Neural cell (in vitro differentiated cells): ENCODE data around the gene BBS4. TPM values are rescaled to one million over a fixed set of nuclear protein-coding genes. Genes with fewer than 3 reads are reported as not detected.

Experiments used
- H2AFZ ChIP-seq: fragments of 200-600, 300-800 bp; sonication (generic), shearing (Covaris generic); 2 replicates; pipeline ENCODE4 v1.6.0; 2014; ENCODE audit warnings: low read depth, mild to moderate bottlenecking, antibody characterized with exemption, low read length, moderate library complexity
- H3F3A ChIP-seq: fragments of 200-600 bp; shearing (Covaris generic); 2 replicates; pipeline ENCODE4 v1.6.1; 2016; ENCODE audit warnings: mild to moderate bottlenecking, moderate library complexity, mixed read lengths, antibody characterized with exemption, low read length; ENCODE audit not compliant: insufficient read depth, poor library complexity, severe bottlenecking
- H3K27ac ChIP-seq: fragments of 200-600, 300-800 bp; sonication (generic), shearing (Covaris generic); 2 replicates; pipeline ENCODE4 v1.5.1; 2014; ENCODE audit warnings: mild to moderate bottlenecking, low read length, moderate library complexity
- H3K27me3 ChIP-seq: fragments of 300-800, 200-600 bp; sonication (generic), shearing (Covaris generic); 2 replicates; pipeline ENCODE4 v1.6.0; 2014; ENCODE audit warnings: mild to moderate bottlenecking, low read depth, low read length, moderate library complexity; ENCODE audit not compliant: insufficient read depth
- H3K36me3 ChIP-seq: fragments of 300-800, 200-600 bp; sonication (generic), shearing (Covaris generic); 2 replicates; pipeline ENCODE4 v1.5.1; 2014; ENCODE audit warnings: mild to moderate bottlenecking, antibody characterized with exemption, low read length, moderate library complexity; ENCODE audit not compliant: insufficient read depth
- H3K4me2 ChIP-seq: fragments of 300-800, 200-600 bp; sonication (generic), shearing (Covaris generic); 2 replicates; pipeline ENCODE4 v1.6.0; 2014; ENCODE audit warnings: mild to moderate bottlenecking, low read length
- H3K4me3 ChIP-seq: fragments of 300-800, 200-600 bp; sonication (generic), shearing (Covaris generic); 2 replicates; pipeline ENCODE4 v1.5.1; 2014; ENCODE audit warnings: mild to moderate bottlenecking, low read length, moderate library complexity
- H3K79me2 ChIP-seq: fragments of 200-600 bp; shearing (Covaris generic); replicated peaks from 2 replicates; pipeline ENCODE4 v1.6.0; 2014; ENCODE audit warnings: mild to moderate bottlenecking, low read length, moderate library complexity; ENCODE audit not compliant: insufficient read depth
- H3K9ac ChIP-seq: fragments of 300-800, 200-600 bp; sonication (generic), shearing (Covaris generic); 2 replicates; pipeline ENCODE4 v1.6.1; 2016; ENCODE audit warnings: mild to moderate bottlenecking, low read length, mixed read lengths
- H3K9me2 ChIP-seq: fragments of 200-600 bp; shearing (Covaris generic); 2 replicates; pipeline ENCODE4 v1.6.1; 2016; ENCODE audit warnings: mild to moderate bottlenecking, low read length, mixed read lengths; ENCODE audit not compliant: insufficient read depth
- H3K9me3 ChIP-seq: fragments of 200-600, 300-800 bp; sonication (generic), shearing (Covaris generic); 2 replicates; pipeline ENCODE4 v1.6.1; 2016; ENCODE audit warnings: mild to moderate bottlenecking, mixed run types, low read length, moderate library complexity, mixed read lengths
- H4K20me1 ChIP-seq: fragments of 200-600 bp; shearing (Covaris generic); 2 replicates; pipeline ENCODE4 v1.6.1; 2016; ENCODE audit warnings: mild to moderate bottlenecking, mixed run types; ENCODE audit not compliant: insufficient read depth
- CTCF ChIP-seq: fragments of 450-650 bp; IDR thresholded peaks from 2 replicates; pipeline ENCODE4 v1.5.1; 2014; ENCODE audit warnings: antibody characterized with exemption, mild to moderate bottlenecking, moderate library complexity; ENCODE audit not compliant: poor library complexity, severe bottlenecking
- EP300 ChIP-seq: fragments of 450-650 bp; conservative IDR thresholded peaks from 2 replicates; pipeline ENCODE4 v1.6.1; 2014; ENCODE audit warnings: antibody characterized with exemption, mild to moderate bottlenecking, moderate library complexity; ENCODE audit not compliant: poor library complexity, severe bottlenecking
- EZH2 ChIP-seq: fragments of 200-600, 300-800 bp; shearing (Covaris generic), sonication (generic); IDR thresholded peaks from 2 replicates; pipeline ENCODE4 v1.6.1; 2014; ENCODE audit warnings: antibody characterized with exemption, low read length, borderline replicate concordance, mild to moderate bottlenecking; ENCODE audit not compliant: insufficient read depth, poor library complexity, severe bottlenecking
- MXI1 ChIP-seq: fragments of 450-650 bp; conservative IDR thresholded peaks from 2 replicates; pipeline ENCODE4 v1.6.1; 2014; ENCODE audit warnings: antibody characterized with exemption, mild to moderate bottlenecking; ENCODE audit not compliant: poor library complexity, severe bottlenecking
- POLR2AphosphoS5 ChIP-seq: IDR thresholded peaks from 2 replicates; pipeline ENCODE4 v1.6.1; 2012
- RAD21 ChIP-seq: fragments of 450-650 bp; conservative IDR thresholded peaks from 2 replicates; pipeline ENCODE4 v1.6.1; 2014; ENCODE audit warnings: antibody characterized with exemption, mild to moderate bottlenecking, moderate library complexity
- REST ChIP-seq: IDR thresholded peaks from 2 replicates; pipeline ENCODE4 v1.6.1; 2012; ENCODE audit warnings: borderline replicate concordance
- SMC3 ChIP-seq: fragments of 450-650 bp; conservative IDR thresholded peaks from 2 replicates; pipeline ENCODE4 v1.6.1; 2014; ENCODE audit warnings: antibody characterized with exemption, mild to moderate bottlenecking, moderate library complexity; ENCODE audit not compliant: poor library complexity
- TAF1 ChIP-seq: IDR thresholded peaks from 2 replicates; pipeline ENCODE4 v1.6.1; 2012; ENCODE audit warnings: low read depth
- polyA plus RNA-seq: library from polyadenylated mRNA; depleted of rRNA; stranded (reverse); fragments of >200 nt; gene quantifications from 2 replicates; pipeline ENCODE4 v1.2.3, GENCODE V29; 2014

BBS4 gene
- polyA plus RNA-seq, 1 donor from 2014 or later: 88.2 TPM

GRCh38 chr15:72785841-72786240 is 99.8 kb downstream of the BBS4 start:
- H3F3A ChIP-seq: peaks cover 8% of the 10 kb centered on the region
- H4K20me1 ChIP-seq: no peaks in the 10 kb centered on the region
- H3K79me2 ChIP-seq: peaks cover 17% of the 10 kb centered on the region
- no peaks in the 10 kb centered on the region for H3K9me3 ChIP-seq
- H3K4me3 ChIP-seq: no peak overlapping the region
- H3K27ac ChIP-seq: no peak overlapping the region
- no peak overlapping the region for H3K9ac ChIP-seq
- H3K36me3 ChIP-seq: no peaks in the 10 kb centered on the region
- no peaks in the 10 kb centered on the region for H3K9me2 ChIP-seq
- no peak for TF ChIP-seq REST
- H3K27me3 ChIP-seq: no peaks in the 10 kb centered on the region
- no peak overlapping the region for H2AFZ ChIP-seq
- no peak overlapping the region for H3K4me2 ChIP-seq

DNA sequence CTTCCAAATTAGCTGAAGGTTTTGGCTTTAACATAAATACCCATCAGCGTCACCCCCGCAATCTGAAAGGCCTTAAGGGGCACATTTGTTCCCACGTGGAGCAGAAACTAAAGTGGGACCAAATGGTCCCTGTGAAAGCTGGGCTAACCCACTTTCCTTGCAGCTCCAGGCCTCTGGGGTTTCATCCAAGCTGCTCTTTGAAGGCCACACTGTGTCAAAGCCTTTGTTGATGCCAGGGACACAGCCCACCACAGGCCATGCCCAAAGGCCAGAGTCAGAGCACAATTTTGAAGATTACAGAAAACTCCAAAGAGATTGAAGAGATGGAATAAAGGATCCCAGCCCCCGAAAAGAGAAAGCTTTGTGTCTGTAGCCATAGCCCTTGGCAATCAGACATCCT is 100.2 kb downstream of the BBS4 start:
- Histone ChIP-seq H3K4me2 (no peak overlapping the region), H3K36me3 (no peaks in the 10 kb centered on the region), H3K27ac (no peak overlapping the region), H3K4me3 (no peak overlapping the region), H4K20me1 (no peaks in the 10 kb centered on the region), H3K27me3 (no peaks in the 10 kb centered on the region), H3K79me2 (peaks cover 16% of the 10 kb centered on the region), H3K9me3 (no peaks in the 10 kb centered on the region), H2AFZ (no peak overlapping the region), H3K9me2 (no peaks in the 10 kb centered on the region), H3K9ac (no peak overlapping the region), H3F3A (peaks cover 8% of the 10 kb centered on the region)
- TF ChIP-seq CTCF (no peak), TAF1 (no peak), MXI1 (no peak), SMC3 (no peak), POLR2AphosphoS5 (no peak), REST (no peak), EZH2 (no peak), EP300 (no peak), RAD21 (no peak)
